Bronchial epithelial cell (primary cell): Measurements from ENCODE around the gene CXorf65. TPM values are rescaled to one million over a fixed set of nuclear protein-coding genes. Genes with fewer than 3 reads are reported as not detected.

ENCODE experiments used
- DNase-seq: peaks from one replicate; pipeline ENCODE4 v3.0.0-alpha.2; 2010; ENCODE audit warnings: low read depth
- FAIRE-seq: peaks from 2 replicates; lab custom pipeline; 2011; peaks lifted over from hg19 to GRCh38; lab: Jason Lieb, UNC
- H3K27me3 ChIP-seq: 2 replicates; pipeline ENCODE4 v1.5.1; 2011; ENCODE audit warnings: low read length; ENCODE audit not compliant: control insufficient read depth, insufficient read depth
- H3K36me3 ChIP-seq: 2 replicates; pipeline ENCODE4 v1.5.1; 2011; ENCODE audit warnings: low read length; ENCODE audit not compliant: control insufficient read depth, insufficient read depth
- H3K4me3 ChIP-seq: 2 replicates; pipeline ENCODE4 v1.5.1; 2011; ENCODE audit warnings: mild to moderate bottlenecking, low read depth, low read length, control low read depth
- total RNA-seq: library from RNA; depleted of rRNA; stranded (reverse); fragments of >200 nt; gene quantifications from 2 replicates; pipeline ENCODE4 v1.2.1, GENCODE V29; 2014
- TF ChIP-seq, protein P1 (sequence below): IDR thresholded peaks from 2 replicates; pipeline ENCODE4 v1.5.1; 2011; ENCODE audit warnings: mild to moderate bottlenecking, moderate library complexity, low read length, control low read depth, inconsistent platforms; ENCODE audit not compliant: insufficient read depth, severe bottlenecking

CXorf65 gene
- total RNA-seq, 1 donor from 2014 or later, result not detected

GRCh38 chrX:71111921-71112431 is 5.4 kb upstream of the CXorf65 start:
- TF ChIP-seq, protein P1, sequence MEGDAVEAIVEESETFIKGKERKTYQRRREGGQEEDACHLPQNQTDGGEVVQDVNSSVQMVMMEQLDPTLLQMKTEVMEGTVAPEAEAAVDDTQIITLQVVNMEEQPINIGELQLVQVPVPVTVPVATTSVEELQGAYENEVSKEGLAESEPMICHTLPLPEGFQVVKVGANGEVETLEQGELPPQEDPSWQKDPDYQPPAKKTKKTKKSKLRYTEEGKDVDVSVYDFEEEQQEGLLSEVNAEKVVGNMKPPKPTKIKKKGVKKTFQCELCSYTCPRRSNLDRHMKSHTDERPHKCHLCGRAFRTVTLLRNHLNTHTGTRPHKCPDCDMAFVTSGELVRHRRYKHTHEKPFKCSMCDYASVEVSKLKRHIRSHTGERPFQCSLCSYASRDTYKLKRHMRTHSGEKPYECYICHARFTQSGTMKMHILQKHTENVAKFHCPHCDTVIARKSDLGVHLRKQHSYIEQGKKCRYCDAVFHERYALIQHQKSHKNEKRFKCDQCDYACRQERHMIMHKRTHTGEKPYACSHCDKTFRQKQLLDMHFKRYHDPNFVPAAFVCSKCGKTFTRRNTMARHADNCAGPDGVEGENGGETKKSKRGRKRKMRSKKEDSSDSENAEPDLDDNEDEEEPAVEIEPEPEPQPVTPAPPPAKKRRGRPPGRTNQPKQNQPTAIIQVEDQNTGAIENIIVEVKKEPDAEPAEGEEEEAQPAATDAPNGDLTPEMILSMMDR, result no peak
- Histone ChIP-seq H3K27me3 (no peaks in the 10 kb centered on the region), H3K4me3 (no peak overlapping the region), H3K36me3 (no peaks in the 10 kb centered on the region)
- DNase-seq (no peak), FAIRE-seq (no peak)

DNA sequence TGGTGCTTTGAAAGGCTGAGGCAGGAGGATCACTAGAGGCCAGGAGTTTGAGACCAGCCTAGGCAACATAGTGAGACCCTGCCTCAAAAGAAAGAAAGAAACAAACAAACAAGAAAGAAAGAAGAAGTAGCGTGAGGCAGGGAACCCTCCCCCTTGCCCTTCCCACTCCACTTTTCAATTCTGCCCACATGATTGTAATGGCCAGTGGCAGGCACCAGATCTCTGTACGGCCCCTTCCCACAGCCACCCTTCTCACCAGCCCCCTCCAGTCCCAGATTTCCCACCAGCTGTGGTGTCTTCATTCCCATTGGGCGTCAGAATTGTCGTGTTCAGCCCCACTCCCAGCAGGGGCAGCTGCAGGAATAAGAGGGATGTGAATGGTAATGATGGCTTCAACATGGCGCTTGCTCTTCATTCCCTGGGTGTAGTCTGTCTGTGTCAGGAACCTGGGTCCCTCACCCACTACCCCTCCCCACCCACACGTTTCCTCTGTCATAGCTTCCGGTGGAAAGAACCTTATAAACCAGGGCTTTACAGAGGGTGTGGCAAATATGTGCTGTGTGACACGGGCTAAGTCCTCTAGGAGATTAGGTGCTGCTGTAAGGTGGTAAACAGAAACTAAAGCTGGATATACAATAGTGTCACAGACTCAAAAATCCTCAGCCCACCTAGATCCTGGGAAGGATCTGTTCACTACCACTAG is 4.8 kb upstream of the CXorf65 start, which contains the start of gene IL2RG:
Gene IL2RG, minus strand, starts transcription at position 437 of the 703 bp plus-strand sequence. Its CDS starts 38 bp downstream, at position 399.
- H3K36me3 ChIP-seq, result no peaks in the 10 kb centered on the region
- H3K4me3 ChIP-seq, result no peak within 1 kb of the TSS
- DNase-seq (peak; percentile 18), FAIRE-seq (no peak)
- H3K27me3 ChIP-seq, result no peaks in the 10 kb centered on the region
- TF ChIP-seq, protein P1, result no peak

DNA sequence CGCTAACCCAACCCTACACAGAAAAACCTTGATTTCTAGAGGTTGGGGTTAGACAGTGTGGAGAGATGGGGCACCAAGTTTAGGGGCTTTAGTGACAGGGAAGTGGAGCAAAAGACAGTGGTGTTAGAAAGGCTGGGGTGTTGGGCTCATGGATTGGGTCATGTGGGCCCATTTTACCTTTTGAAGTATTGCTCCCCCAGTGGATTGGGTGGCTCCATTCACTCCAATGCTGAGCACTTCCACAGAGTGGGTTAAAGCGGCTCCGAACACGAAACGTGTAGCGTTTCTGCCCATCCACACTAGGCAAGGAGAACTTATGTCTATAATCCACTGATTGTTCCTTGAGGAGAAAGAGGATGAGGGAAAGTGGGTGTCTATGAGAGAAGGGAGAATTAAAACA is 2.5 kb upstream of the CXorf65 start:
- Histone ChIP-seq H3K27me3 (no peaks in the 10 kb centered on the region), H3K36me3 (no peaks in the 10 kb centered on the region), H3K4me3 (no peak overlapping the region)
- TF ChIP-seq, protein P1, result no peak
- DNase-seq (no peak), FAIRE-seq (no peak)

DNA sequence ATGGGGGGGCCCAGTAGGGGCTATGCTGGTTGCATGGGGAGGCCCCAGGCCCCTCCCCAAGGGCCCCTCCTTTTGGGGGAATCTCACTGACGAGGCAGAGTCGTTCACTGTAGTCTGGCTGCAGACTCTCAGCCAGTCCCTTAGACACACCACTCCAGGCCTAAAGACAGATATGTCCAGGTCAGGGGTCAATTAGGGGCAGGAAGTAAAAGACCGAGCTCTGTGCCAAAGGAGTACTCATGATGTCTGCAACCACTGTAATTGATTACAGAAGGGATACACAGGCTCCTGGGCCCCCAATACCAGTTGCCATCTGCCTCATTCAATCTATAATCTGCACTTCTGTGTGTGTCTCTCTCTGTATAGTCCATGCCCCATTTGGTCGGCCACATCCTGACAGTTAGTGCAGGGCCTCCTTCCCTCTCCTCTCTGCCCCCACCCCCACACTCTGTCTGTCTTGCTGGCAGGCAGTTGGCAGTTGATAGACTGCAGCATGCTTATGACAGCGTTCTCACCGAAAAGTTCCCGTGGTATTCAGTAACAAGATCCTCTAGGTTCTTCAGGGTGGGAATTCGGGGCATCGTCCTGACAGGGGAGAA is 1.3 kb upstream of the CXorf65 start:
- DNase-seq, result no peak
- no peak for FAIRE-seq
- Histone ChIP-seq H3K27me3 (no peaks in the 10 kb centered on the region), H3K36me3 (no peaks in the 10 kb centered on the region), H3K4me3 (no peak overlapping the region)
- TF ChIP-seq, protein P1, result no peak

GRCh38 chrX:71107245-71107644 is 705 bp upstream of the CXorf65 start:
- FAIRE-seq, result no peak
- Histone ChIP-seq H3K4me3 (no peak overlapping the region), H3K27me3 (no peaks in the 10 kb centered on the region), H3K36me3 (no peaks in the 10 kb centered on the region)
- TF ChIP-seq, protein P1, result no peak
- no peak for DNase-seq
